ENCODE measurements around the gene SGF29.
A peak's percentile ranks its signal among the peaks of the same experiment; 100 is the strongest.
"Not testable (repeated sequence)": the region's sequence is repeated elsewhere in the genome, so short reads cannot be mapped to it uniquely, and the experiment has no call there.

SGF29 gene

DNA sequence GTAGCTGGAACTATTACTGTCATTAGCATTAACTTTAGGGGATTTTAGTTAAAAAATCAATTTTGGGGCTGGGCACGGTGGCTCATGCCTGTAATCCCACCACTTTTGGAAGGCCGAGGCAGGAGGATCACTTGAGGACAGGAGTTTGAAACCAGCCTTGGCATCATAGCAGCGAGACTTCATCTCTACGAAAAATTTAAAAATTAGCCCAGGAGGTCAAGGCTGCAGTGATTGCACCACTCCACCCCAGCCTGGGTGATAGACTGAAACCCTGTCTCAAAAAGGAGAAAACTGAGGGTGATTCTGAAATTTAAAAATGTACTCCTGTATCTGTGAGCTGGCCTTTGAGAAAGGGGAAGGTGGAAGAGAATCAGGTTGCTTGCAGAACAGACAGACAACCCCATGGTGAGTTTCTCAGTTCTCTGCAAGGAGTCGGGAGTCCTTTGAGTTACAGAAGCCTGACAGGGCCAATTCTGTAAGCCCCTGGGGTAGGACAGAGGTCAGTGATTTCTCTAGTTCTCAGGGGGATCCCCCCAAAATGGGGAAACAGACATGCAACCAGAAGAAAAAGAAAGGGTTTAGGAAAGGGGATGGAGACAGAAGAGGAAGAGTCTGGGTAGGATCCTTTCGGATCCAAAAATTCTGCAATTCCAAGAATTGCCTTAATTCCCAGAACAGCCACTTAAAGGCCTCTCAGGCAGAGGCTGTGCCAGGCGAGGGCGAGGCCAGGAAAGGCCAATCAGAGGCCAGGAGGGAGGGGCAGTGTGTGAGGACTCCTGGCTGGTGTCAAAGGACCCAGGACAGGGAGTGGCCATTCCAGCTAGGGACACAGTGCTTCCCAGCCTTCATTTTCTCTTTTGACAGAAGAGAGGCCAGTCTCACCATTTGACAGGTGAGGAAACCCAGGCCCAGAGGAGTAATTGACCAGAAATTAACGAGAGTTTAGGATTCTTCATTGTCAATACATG is 21.7 kb upstream of the SGF29 start:
- DNase-seq (ENCODE audit: insufficient read length, low spot score), result no peak
- no peak for FAIRE-seq

GRCh38 chr16:28532940-28533647 is 20.6 kb upstream of the SGF29 start:
- no peak for DNase-seq (ENCODE audit: insufficient read length, low spot score)
- no peak for FAIRE-seq

GRCh38 chr16:28534542-28535373 is 19.0 kb upstream of the SGF29 start:
- FAIRE-seq (no peak), DNase-seq (ENCODE audit: insufficient read length, low spot score) (no peak)

GRCh38 chr16:28537076-28537475 is 16.6 kb upstream of the SGF29 start:
- FAIRE-seq (no peak), DNase-seq (ENCODE audit: insufficient read length, low spot score) (no peak)

DNA sequence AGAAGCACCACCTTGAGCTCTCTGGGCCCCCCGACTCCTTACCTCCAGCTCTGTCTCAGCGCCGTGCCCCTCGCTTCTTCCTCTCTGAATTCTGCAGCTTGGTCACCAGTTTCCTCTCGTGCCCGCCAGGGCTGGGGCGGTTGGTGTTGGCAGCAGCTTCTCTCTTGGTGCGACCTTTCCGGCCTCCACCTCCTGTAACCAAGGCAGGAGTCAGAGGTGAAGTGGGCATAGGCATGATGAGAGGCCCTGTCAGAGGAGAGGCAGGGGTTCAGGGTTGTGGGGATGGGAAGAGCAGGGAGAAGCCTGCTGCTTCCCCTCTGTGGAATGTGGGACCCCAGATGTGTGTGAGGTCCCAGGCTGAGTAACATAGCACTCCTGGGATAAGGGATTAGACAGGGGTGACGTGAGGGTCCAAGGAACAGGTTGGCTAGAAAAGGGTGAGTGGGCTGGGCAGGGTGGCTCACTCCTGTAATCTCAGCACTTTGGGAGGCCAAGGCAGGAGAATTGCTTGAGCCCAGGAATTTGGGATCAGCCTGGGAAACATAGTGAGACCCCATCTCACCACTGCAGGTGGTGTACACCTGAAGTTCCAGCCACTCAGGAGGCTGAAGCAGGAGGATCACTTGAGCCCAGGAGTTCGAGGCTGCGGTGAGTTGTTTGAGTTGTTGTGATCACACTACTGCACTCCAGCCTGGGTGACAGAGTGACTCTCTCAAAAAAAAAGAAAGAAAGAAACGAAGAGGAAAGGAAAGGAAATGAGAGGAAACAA is 15.6 kb upstream of the SGF29 start:
- DNase-seq (ENCODE audit: insufficient read length, low spot score) (no peak), FAIRE-seq (no peak)

DNA sequence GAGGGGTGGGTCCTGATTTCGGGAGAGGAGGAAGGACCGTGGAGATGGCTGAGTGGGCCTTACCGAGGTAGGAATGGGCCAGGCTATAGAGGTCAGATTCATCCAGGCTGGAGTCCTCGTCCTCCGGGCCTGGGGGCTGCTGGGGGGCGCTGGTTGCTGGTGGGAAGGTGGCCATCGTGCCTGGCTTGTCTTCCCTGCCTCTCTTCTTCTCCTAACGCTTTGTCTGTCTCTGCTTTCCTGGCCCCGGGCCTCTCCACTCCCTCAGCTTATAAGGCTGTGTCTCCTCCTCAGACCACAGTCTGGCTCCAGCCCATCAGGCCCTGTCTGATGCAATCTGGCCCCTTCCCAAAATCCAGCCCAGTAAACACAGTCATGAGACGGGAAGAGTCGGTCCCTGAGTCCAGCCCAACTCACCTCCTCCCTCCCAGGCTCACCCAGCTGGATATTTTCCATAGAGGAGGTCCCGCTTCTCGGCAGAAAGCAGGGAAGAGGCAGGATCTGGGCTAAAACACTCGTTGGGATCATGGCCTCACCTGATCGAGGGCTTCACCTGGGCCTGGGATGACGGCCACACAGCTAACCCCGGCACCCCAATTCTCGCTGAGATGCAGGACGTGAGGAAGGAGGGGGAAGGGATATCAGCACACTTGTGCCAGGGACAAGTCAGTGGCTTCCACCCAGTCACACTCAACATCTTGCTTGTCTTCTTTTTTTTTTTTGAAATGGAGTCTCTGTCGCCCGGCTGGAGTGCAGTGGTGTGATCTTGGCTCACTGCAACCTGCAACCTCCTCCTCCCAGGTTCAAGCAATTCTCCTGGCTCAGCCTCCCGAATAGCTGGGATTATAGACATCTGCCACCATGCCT is 14.8 kb upstream of the SGF29 start, which contains the start of gene NUPR1:
Gene NUPR1, minus strand, starts transcription at position 242 of the 864 bp plus-strand sequence. Its CDS starts 67 bp downstream, at position 175.
- no peak for DNase-seq (ENCODE audit: insufficient read length, low spot score)
- FAIRE-seq, result no peak

- no peak for FAIRE-seq
Observed at GRCh38 chr16:28540346-28540745, 13.4 kb upstream of the SGF29 start.

DNA sequence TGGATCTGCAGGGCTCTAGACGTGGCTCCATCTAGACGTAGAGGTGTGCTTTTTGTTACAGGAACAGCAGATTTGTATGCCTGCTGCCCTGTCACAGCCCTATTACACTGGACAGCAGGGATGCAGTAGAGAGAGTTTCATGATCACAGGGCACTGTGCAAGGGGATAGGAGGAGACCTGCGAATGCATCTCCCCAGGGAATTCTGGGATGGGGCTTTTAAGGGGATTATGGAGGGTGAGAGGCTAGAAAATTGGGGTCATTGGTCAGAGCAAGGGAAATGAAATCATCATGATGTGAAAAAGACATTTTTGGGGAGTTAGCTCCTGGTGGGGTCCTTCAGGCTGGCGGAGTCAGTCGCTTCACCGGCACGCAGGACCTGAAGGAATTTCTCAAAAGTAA is 11.1 kb upstream of the SGF29 start:
- FAIRE-seq (no peak), DNase-seq (ENCODE audit: insufficient read length, low spot score) (no peak)

More at GRCh38 chr16:28540346-28540745, 13.4 kb upstream of the SGF29 start:
- no peak for DNase-seq (ENCODE audit: insufficient read length, low spot score)

- FAIRE-seq (no peak), DNase-seq (ENCODE audit: insufficient read length, low spot score) (no peak)
Observed at GRCh38 chr16:28543072-28543471, 10.6 kb upstream of the SGF29 start.

- DNase-seq (ENCODE audit: insufficient read length, low spot score) (no peak), FAIRE-seq (no peak)
Observed at GRCh38 chr16:28544998-28545397, 8.7 kb upstream of the SGF29 start.

DNA sequence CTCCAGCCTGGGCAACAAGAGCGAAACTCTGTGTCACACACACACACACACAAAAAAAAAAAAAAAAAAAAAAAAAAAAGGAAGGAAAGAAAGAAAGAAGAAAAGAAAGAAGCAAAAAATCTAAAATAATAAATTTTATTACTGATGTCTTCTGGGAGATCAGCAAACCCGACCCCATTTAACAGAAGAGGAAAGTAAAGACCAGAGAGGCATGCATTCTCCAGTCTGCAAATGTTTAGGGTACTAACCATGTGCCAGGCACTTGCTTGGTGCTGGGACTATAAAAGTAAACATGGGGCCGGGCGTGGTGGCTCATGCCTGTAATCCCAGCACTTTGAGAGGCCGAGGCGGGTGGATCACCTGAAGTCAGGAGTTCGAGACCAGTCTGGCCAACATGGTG is 7.8 kb upstream of the SGF29 start:
- FAIRE-seq; DNase-seq (ENCODE audit: insufficient read length, low spot score): not testable (repeated sequence)

GRCh38 chr16:28546626-28547025 is 7.1 kb upstream of the SGF29 start:
- DNase-seq (ENCODE audit: insufficient read length, low spot score) (no peak), FAIRE-seq (no peak)

GRCh38 chr16:28548306-28548802 is 5.4 kb upstream of the SGF29 start:
- FAIRE-seq, result no peak
- no peak for DNase-seq (ENCODE audit: insufficient read length, low spot score)

GRCh38 chr16:28549301-28549899 is 4.3 kb upstream of the SGF29 start:
- DNase-seq (ENCODE audit: insufficient read length, low spot score), result no peak

DNA sequence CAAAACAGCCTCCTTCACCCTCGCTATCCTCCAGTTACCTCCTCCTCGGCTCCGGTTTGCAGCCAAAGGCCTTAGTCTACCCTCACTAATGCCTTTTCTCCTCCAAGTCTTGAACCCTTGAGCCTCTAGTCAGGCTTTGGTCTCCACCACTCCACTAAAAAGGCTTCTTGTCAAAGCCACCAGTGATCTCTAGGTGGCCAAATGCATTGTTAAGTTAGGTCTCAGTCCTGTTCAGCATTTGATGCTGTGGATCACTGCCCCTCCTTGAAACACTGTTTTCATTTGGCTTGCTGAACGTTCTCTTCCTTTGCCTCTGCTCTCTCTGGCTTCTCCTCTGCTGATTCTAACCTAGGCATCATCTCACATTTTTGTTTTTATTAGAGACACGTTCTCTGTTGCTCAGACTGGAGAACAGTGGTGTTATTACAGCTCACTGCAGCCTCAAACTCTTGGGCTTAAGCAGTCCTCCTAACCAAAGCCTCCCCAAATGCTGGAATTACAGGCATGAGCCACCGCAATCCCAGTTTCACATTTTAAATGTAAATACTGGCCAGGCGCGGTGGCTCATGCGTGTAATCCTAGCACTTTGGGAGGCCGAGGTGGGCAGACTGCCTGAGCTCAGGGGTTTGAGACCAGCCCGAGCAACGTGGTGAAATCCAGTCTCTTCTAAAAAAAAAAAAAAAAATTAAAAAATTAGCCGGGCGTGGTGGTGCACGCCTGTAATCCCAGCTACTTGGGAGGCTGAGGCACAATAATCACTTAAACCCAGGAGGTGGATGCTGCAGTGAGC is 1.1 kb downstream of the SGF29 start:
- FAIRE-seq (no peak), DNase-seq (ENCODE audit: insufficient read length, low spot score) (no peak)

More at GRCh38 chr16:28549301-28549899, 4.3 kb upstream of the SGF29 start:
- FAIRE-seq, result no peak

DNA sequence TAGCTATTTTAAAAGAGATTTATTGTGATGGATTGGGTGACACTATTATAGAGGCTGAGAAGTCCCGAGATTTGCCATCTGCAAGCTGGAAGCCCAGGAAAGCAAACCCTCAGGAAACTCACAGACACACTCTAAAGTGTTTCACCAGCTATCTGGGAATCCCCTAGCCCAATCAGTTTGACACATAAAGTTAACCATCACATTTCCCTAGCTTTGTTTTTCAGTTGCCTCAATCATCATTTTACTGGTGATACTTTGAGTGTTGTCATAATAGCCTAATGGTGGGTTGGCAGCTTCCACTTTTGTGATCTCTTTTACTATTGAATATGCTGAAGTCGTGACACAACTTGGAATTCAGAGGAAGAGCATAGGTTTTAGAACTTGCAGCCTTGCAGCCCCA is 1.8 kb downstream of the SGF29 start:
- FAIRE-seq, result peak; percentile 33

DNA sequence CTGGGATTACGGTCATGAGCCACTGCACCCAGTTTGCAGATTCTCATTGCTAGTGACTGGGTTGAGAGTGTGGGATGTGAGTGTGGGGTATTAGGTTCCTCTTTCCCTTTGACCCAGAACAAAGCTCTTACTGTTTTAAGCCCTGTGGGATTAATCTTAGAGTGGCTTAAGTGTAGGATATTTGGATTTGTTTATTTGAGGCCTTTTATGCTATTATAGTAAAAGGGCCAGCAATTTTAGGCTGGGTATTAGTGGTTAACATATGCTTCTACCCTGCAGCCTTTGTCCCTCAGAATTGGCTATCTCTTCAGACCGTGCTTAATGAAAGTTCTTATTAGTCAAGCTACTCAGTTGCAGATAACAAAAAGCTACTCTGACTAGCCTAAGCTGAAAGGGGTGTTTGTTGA is 3.2 kb downstream of the SGF29 start:
- DNase-seq (ENCODE audit: insufficient read length, low spot score), result no peak
- no peak for FAIRE-seq

More for the DNA sequence above, 1.8 kb downstream of the SGF29 start:
- no peak for DNase-seq (ENCODE audit: insufficient read length, low spot score)

DNA sequence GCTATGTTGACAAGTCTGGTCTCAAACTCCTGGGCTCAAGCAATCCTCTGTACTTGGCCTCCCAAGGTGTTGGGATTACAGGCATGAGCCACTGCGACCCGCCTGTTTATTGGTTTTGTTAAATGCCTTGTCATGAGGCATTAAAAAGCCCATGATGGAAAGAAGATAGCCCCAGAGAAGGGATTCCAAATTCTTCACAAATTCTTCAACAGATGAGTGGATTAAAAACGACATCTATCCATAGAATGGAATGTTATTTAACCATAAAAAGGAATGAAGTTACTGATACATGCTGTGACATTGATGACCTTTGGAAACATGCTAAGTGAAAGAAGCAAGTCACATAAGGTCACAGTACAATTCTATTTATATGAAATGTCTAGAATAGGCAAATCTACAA is 4.7 kb downstream of the SGF29 start:
- no peak for FAIRE-seq
- no peak for DNase-seq (ENCODE audit: insufficient read length, low spot score)

Data from GM19239 (cell line).